ENCODE measurements around the gene S100PBP.

Gene S100PBP

DNA sequence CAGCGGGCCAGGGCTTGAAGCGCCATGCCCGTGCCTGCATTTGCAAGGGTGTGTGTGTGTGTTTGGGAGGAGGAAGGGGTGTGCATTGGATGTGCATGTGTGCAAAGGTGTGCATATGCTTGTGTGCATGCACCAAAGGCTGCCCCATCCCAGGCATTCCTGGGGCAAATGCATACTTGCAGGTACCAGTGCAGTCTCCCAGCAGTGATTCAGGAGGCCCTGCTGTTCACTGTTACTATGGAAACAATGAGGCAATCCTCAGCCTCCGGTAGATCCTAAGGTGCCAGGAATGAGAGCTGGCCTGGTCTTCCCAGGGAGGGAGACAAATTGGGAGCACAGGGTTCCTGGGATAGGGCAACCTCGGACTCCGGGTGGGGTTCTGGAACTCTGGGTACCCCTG, 60.7 kb downstream of the S100PBP start:
- Histone ChIP-seq H3K4me3 (ENCODE audit: severe bottlenecking) (no peak overlapping the region), H3K9me3 (ENCODE audit: severe bottlenecking) (no peaks in the 10 kb centered on the region), H3K36me3 (ENCODE audit: low read depth) (no peaks in the 10 kb centered on the region), H3K27ac (ENCODE audit: poor library complexity, severe bottlenecking) (no peak overlapping the region), H3K4me1 (ENCODE audit: insufficient read depth, poor library complexity, severe bottlenecking) (no peaks in the 10 kb centered on the region), H3K27me3 (ENCODE audit: insufficient read depth, poor library complexity, severe bottlenecking) (no peaks in the 10 kb centered on the region)
- TF ChIP-seq, protein P1, sequence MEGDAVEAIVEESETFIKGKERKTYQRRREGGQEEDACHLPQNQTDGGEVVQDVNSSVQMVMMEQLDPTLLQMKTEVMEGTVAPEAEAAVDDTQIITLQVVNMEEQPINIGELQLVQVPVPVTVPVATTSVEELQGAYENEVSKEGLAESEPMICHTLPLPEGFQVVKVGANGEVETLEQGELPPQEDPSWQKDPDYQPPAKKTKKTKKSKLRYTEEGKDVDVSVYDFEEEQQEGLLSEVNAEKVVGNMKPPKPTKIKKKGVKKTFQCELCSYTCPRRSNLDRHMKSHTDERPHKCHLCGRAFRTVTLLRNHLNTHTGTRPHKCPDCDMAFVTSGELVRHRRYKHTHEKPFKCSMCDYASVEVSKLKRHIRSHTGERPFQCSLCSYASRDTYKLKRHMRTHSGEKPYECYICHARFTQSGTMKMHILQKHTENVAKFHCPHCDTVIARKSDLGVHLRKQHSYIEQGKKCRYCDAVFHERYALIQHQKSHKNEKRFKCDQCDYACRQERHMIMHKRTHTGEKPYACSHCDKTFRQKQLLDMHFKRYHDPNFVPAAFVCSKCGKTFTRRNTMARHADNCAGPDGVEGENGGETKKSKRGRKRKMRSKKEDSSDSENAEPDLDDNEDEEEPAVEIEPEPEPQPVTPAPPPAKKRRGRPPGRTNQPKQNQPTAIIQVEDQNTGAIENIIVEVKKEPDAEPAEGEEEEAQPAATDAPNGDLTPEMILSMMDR (IDR thresholded peaks at IDR 0.05; ENCODE audit: poor library complexity, severe bottlenecking), result no peak
- ATAC-seq (ENCODE audit: low read depth) (peak; percentile 78), DNase-seq (ENCODE audit: low spot score) (no peak)

DNA sequence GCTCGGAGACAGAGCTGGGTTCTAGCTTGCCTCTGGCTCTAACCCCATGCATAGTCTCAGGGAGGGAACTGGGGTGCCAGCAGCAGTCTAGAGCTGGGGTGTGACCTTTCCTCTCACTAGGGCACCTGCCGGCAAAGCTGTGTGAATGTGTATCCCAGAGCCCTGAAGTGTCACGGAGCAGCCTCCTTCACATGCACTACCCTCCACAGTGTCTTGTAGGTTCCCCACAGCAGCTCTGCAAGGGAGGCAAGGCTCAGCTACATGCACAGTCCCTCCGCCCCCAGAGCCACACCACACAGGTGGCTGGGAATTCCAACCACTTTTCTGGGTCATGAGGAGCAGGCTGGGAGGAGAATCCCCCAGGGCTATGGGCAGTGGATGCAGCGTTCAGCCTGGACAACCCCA, 61.2 kb downstream of the S100PBP start:
- H3K4me1 ChIP-seq (ENCODE audit: insufficient read depth, poor library complexity, severe bottlenecking), result no peaks in the 10 kb centered on the region
- no peak overlapping the region for H3K4me3 ChIP-seq (ENCODE audit: severe bottlenecking)
- H3K27me3 ChIP-seq (ENCODE audit: insufficient read depth, poor library complexity, severe bottlenecking), result no peaks in the 10 kb centered on the region
- TF ChIP-seq, protein P1 (IDR thresholded peaks at IDR 0.05; ENCODE audit: poor library complexity, severe bottlenecking), result no peak
- H3K9me3 ChIP-seq (ENCODE audit: severe bottlenecking), result no peaks in the 10 kb centered on the region
- no peaks in the 10 kb centered on the region for H3K36me3 ChIP-seq (ENCODE audit: low read depth)
- ATAC-seq (ENCODE audit: low read depth) (peak; percentile 8; the same call in 2 of the 3 replicates), DNase-seq (ENCODE audit: low spot score) (no peak)
- no peak overlapping the region for H3K27ac ChIP-seq (ENCODE audit: poor library complexity, severe bottlenecking)

DNA sequence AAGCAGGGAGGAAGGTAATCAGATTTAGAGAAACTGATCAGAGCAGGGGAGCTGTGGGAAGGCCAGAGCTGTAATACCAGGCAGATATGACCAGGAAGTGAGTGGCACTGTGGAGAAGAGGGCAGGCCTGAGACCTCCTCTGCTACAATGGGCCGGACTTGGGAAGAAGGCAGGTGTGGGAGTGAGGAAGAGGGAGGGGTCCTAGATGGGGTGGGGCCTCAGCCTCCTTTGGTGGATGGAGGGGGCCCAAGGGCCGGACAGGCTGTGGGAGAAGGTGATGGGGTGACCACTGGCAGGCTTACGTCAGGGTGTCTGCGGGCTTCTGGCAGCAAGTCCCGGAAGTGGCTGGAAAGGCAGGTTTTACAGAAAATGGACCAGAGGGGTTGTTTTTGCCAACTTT, 63.8 kb downstream of the S100PBP start:
- DNase-seq (ENCODE audit: low spot score) (no peak), ATAC-seq (ENCODE audit: low read depth) (no peak)
- Histone ChIP-seq H3K27ac (ENCODE audit: poor library complexity, severe bottlenecking) (no peak overlapping the region), H3K27me3 (ENCODE audit: insufficient read depth, poor library complexity, severe bottlenecking) (peaks cover 17% of the 10 kb centered on the region), H3K4me3 (ENCODE audit: severe bottlenecking) (no peak overlapping the region), H3K4me1 (ENCODE audit: insufficient read depth, poor library complexity, severe bottlenecking) (no peaks in the 10 kb centered on the region), H3K9me3 (ENCODE audit: severe bottlenecking) (no peaks in the 10 kb centered on the region), H3K36me3 (ENCODE audit: low read depth) (no peaks in the 10 kb centered on the region)
- TF ChIP-seq, protein P1 (IDR thresholded peaks at IDR 0.05; ENCODE audit: poor library complexity, severe bottlenecking), result no peak

DNA sequence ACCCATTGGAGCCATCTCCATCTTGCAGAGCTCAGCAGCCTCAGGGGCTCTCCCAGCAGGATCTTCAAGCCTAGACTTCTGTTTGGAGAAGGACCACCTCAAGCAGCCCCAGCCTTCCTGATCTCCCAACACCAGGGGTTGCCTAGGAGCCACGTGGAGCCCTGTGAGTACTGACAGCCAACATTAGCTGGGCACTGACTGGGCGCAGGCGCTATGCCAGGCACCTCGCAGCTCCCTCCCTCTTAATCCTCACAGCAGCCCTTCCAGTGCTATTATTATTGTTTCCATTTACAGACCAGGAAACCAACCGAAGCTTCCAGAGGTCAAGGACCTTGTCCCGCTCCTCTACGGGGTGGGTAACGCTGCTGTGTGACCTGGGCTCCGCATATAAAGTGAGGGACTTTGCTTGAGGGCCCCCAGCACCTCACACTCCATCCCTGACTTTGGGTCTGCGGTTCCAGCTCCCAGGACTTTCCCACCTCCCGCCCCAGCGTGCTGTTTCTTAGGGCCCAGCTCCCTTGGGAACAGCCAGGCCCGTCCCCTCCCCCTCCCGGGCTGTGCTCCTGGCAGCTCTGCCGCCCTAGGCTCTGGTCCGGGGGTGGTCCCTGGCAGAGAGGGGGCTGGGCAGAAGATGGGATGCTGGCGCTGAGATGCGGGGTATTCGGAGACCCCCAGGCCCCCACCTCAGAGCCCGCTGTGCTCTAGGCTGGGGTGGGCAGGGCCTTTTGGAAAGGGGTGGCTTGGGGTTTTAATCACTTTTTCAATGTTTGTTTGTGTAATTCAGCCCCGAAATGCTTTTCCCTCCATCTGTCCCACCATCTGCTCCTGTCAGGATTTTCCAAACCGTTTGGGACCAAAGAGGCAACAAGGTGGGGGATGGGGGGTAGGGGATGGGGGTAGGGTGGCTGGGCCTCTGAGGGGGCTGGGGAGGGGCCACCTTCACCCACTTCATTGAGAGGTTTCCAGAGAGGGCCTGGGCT, 64.7 kb downstream of the S100PBP start:
- ATAC-seq (ENCODE audit: low read depth) (no peak), DNase-seq (ENCODE audit: low spot score) (no peak)
- no peak overlapping the region for H3K27ac ChIP-seq (ENCODE audit: poor library complexity, severe bottlenecking)
- H3K9me3 ChIP-seq (ENCODE audit: severe bottlenecking), result no peaks in the 10 kb centered on the region
- H3K4me3 ChIP-seq (ENCODE audit: severe bottlenecking), result no peak overlapping the region
- peaks cover 26% of the 10 kb centered on the region for H3K27me3 ChIP-seq (ENCODE audit: insufficient read depth, poor library complexity, severe bottlenecking)
- TF ChIP-seq, protein P1 (IDR thresholded peaks at IDR 0.05; ENCODE audit: poor library complexity, severe bottlenecking), result no peak
- no peaks in the 10 kb centered on the region for H3K4me1 ChIP-seq (ENCODE audit: insufficient read depth, poor library complexity, severe bottlenecking)
- H3K36me3 ChIP-seq (ENCODE audit: low read depth), result no peaks in the 10 kb centered on the region
